ENCODE results near the gene BCLAF1.
"Not testable (repeated sequence)": the region's sequence is repeated elsewhere in the genome, so short reads cannot be mapped to it uniquely, and the experiment has no call there.

The BCLAF1 gene

DNA sequence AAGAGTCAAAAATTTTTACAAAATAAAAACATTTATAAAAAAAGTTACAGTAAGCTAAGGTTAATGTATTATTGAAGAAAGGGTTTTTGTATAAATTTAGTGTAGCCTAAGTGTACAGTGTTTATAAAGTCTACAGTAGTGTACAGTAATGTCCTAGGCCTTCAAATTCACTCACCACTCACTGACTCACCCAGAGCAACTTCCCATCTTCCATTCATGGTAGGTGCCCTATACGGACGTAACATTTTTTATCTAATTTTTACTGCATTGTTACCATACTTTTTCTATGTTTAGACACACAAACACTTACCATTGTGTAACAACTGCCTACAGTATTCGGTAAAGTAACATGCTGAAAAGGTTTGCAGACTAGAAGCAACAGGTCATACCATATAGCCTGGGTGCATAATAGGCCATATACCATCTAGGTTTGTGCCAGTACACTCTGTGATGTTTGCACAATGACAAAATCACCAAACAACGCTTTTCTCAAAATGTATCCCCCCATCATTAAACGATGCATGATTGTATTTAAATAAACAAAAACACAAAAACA lies 45.5 kb downstream of the BCLAF1 start:
- DNase-seq (ENCODE audit: low spot score): no peak

DNA sequence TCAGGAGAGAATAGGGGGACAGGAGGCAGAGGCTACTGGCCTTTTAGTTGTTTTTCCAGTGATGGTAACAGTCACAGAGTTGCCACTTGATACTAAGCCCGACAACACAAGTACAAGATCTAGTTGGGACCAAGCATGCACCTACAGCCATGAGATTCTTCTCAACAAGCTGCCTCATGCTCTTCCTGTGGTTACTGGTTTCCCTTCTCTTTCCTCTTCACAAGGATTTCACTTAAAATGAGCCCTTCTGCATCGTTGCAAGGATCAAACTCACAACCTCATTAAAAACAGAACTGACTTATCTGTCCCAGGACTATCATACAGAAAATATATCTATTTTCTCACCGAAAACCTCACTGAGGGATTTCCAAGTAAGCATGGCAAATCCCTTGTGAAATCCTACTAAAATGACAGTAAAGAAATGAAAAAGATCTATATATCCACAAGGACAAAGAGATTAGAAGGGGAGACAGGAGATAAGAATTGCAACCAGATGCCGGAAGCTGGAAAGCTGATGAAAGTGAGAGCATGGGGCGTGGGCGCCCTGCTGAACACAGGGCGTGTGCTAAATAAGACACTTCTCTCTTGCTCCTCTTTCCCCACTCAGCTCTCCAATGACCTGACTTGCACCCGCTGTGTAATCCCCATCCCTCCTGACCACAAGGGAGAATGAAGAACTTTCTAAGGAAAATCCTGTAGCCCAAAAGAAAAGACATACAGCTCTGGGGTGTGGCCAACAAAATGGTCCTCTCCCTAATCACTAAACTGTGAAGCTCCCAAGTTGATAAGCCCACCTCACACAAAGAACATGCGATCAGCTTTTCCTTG lies 53.0 kb downstream of the BCLAF1 start:
- peak; percentile 26 for DNase-seq (ENCODE audit: low spot score)

DNA sequence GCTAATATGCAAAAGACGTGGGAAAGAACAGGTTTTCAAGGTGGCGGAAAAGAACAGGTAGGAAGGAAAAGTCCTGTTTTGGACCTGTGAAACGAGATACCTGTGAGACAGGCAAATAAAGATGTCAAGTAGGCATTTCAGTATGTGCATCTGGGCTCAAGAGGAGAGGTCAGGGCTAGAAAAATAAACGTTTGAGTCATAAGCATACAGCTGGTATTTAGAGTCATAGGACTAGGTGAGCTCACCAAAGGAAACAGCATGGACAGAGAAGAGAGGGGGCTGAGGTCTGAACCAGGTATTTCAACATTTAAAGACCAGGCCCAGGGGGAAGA lies 54.4 kb downstream of the BCLAF1 start:
- no peak for DNase-seq (ENCODE audit: low spot score)

DNA sequence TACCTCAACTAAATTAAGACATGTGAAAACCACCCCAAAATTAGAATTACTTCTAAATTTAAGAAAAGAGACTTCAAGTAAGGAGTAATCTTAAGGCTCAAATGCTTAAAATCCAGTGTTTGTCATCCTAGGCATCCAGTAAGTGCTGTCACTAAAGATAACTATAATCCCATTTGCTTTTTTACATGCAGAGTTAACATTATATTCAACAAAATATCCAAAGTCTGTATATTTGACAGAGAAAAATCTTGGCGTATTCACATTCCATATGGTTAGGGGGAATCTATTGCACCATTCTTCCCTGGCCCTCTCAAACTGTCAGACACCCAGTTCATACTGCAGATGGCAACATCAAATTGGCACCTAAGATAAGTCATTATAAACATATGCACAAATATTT lies 56.9 kb downstream of the BCLAF1 start:
- DNase-seq (ENCODE audit: low spot score): no peak

DNA sequence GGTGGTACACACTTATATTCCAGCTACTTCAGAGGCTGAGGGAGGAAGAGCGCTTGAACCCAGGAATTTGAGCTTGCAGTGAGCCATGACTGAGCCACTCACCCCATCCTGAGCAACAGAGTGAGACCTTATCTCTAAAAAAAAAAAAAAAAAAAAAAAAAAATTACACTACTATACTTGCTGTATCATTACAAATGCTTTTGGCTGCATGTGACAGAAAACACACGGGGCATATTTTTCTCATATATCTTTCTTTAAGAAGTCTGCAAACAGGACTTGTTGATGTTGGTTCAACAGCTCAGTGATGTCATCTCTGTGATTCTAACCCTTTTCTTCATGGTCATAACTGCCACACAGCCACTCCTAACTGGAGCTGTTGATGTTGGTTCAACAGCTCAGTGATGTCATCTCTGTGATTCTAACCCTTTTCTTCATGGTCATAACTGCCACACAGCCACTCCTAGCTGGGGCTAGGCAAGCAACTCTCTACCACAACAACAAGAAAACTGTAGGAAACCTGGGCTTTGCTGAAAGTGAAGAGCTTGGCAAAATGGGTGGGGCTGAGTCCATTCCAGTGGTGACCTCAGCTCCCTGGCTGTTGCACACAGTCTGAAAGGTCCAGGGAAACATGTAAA lies 59.3 kb downstream of the BCLAF1 start:
- peak; percentile 60 for DNase-seq (ENCODE audit: low spot score)

DNA sequence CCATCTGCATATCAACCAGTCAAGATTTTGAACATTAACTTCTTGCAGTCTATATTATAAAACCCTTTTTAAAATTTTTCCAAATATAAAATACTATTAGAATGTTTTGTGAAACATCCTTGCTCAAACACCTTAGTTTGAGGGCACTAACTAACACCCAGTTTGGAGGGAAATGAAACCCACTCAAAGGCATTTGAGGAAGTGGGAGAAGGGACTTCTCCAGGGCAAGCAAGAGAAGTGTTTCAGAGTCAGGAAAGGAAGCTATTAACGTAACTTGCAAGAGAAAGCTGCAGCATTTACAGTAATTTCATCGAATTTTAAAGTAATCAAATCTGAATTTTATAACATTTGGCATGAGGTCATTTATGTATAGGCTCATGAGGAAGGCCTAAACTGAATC lies 60.8 kb downstream of the BCLAF1 start:
- DNase-seq (ENCODE audit: low spot score): no peak

DNA sequence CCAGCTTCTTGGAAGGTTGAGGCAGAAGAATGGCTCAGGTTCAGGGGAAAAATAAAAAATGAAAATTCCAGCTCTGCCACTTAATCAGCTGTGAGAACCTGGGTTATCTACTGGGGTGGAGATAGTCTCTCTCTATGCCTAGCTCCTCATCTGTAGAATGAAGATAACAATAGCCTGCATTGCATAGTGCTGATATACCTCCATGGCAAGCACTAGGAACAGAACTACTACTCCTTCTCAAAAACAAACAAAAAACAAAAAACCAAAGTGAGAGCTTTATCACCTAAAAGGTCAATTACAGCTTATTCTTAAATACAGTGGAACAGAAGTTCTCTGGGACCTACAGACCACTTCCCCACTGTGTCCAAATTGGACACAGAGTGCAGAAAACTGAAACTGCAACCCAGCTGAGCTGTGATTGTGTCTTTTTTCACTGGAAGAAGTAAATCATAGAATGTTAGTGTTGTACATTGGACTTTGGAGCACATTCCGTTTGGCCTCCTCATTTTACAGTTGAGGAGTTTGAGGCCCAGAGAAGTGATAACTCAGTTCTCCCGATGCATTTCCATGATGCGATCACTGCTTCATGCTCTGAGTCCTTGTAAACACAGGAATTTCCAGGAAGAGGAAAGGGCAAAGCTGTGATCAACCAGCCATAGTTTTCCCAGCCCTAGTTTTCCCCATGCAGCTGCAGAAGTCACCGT lies 62.8 kb downstream of the BCLAF1 start:
- no peak for DNase-seq (ENCODE audit: low spot score)

DNA sequence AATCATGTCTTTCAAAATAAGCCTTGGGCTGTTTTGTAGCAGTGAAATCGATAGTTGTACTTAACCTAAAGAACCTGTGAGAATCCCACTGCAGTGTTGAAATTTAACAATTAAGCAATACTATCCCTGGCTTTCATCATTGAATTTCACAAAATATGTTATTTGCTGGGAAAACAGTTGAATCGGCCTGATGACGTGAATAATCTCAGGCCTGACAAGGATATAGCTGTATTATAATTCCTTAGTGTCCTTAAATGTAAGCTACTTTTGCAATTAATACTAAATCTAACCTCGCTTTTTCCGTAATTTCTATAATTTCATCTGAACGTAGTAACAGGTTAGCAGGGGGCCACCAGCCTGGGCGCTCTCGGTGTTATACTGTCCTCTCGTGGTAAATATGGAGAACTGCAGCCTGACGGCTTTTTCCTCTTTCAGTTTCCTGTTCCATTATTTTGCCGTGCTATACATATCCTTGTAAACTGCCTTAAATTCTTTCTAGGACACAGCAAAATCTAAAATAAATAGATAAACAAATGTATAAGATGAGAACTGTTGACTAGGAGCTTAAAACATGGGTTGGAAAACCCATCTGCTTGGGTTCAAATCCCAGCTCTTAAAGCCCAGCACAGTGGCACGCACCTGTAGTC lies 63.5 kb downstream of the BCLAF1 start:
- DNase-seq (ENCODE audit: low spot score): peak; percentile 72

DNA sequence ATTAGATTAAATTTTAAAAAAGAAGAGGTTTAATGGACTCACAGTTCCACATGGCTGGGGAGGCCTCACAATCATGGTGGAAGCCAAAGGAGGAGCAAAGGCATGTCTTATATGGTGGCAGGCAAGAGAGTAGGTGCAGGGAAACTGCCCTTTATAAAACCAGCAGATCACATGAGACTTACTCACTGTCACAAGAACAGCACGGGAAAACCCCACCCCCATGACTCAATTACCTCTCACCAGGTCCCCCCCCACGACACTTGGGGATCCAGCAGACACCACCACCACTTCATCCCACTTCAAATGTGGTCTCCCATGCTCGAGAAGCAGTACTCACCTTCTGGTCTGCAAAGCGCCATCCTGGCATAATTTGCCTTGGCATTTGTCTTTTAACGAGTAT lies 64.2 kb downstream of the BCLAF1 start:
- peak; percentile 13 for DNase-seq (ENCODE audit: low spot score)

DNA sequence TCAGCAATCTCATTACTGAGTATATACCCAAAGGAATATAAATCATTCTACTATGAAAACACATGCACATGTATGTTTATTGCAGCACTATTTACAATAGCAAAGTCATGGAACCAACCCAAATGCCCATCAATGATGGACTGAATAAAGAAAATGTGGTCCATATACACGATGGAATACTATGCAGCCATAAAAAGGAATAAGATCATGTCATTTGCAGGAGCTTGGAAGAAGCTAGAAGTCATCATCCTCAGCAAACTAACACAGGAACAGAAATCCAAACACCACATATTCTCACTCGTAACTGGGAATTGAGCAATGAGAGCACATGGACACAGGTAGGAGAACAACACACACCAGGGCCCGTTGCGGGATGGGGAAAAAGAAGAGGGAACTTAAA lies 64.7 kb downstream of the BCLAF1 start:
- DNase-seq (ENCODE audit: low spot score): not testable (repeated sequence)

DNA sequence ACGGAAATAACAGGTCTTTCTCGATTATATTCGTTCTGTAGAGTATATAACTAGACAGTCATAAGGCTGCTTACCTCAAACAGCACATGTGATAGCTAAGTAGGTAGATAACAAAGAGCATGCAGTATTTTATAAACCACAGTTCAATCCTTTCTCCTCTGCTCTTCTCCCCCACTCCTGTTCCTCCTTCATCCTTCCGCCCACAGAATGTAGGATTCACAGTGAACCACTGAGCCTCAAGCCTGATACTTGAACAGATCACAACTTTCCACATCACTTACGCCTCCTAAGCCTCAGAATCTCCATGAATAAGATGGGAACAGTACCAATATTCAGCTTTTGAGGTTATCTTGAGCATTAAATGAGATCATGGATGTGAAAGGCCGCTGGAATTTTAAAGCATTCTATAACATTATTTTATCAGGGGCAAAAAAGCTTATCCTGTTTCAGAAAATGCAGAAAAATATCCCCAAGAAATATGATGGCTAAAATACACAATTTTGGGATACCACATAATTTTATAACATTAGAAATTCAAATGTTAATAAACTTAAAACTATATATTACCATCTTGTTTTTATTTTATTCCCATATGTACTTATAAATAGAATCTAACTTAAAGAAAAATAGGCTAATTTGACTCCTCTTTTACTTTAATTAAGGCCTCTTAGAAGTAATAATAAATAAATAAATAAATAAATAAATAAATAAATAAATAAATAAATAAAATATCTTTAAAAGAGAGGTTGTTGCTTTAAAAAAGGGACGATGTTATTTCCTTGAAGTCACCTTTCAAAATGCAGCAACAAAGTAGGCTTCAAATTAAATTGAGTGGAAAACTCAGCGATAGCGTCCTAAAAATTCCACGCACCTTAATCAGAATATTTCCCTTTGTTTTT lies 72.9 kb downstream of the BCLAF1 start:
- no peak for DNase-seq (ENCODE audit: low spot score)

DNA sequence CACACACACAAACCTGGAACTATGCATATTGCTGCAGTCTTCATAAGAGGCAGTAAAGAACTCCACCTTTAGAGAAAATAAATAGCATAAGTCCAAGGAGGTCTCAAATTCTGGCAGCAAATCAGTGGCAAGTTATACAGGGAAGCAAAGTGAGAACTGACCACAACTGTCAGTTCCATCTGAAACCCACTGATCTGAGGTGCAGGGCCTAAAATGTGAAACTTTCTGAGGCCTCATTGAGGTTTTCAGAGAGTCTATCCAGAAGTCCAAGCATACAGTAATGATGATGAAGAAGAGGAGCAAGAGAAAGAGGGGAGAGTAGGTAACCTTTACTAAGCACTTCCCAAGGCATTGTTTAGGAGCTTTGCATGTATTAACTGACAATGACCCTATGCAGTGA lies 75.8 kb downstream of the BCLAF1 start:
- no peak for DNase-seq (ENCODE audit: low spot score)

DNA sequence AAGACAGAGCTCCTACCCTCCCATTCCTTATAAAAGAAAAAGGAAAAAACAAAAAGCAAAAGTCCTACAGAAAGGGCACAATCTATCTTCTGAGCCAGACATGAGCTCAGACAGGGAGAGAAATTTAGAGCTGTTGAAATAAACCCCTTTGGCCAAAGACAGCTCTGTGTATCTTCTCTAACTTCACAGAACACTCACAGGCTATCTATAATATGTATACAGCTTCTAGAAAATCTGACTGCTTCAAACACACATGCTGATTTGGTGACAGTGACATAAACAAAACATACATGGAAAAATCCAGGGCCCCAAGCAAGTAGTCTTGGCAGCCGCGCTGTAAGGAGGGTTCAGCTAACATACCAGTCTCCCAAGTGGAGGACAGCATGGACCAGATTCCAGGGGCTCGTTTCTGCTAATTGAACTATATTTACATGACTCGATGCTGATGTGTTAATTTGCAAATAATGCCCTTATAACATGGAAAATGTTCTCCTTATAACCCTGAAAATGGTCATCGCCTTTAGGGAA lies 76.6 kb downstream of the BCLAF1 start:
- no peak for DNase-seq (ENCODE audit: low spot score)

DNA sequence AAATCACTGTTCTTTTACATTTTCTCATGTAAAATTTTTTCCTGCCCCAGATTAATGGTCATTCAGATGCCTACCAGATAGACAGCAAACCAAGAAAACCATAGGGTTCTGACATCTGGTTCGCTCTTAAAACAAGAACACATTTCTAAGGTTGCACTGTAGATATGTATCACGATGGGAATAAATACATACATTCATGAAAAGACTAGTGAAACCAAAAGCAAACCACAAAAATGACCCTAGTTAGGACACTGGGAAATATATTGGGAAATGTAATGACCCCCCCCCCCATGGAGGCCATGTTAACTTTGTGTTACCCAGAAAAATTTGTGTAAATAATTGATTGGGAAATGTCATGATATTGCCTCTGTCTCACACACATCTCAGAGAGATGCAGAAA lies 77.0 kb downstream of the BCLAF1 start:
- no peak for DNase-seq (ENCODE audit: low spot score)

DNA sequence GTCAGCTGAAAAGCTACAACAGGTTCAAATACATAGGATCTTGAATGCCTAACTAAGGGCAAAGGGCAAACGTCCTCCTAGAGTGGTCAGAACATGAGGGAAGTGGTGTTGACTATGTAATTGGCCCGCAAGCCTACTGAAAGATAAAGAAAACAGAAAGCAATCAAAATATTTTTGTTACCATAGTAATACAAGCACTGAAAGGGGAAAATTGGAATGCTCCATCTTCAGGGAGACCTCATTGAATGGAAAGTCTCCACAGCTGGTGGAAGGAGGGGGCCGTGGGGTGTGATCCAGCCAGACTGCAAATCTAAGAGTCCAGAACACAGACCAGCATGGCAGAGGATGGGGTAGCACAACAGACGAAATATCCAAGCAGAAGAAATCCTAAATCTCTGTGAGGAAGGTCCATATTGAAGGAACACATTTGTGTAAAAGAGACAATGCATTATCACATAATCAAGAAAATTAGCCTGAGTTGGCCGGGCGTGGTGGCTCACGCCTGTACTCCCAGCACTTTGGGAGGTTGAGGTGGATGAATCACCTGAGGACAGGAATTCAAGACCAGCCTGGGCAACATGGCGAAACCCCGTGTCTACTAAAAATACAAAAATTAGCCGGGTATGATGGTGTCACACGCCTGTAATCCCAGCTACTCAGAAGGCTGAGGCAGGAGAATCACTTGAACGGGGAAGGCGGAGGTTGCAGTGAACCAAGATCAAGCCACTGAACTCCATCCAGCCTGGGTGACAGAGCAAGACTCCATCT lies 79.1 kb downstream of the BCLAF1 start:
- no peak for DNase-seq (ENCODE audit: low spot score)

DNA sequence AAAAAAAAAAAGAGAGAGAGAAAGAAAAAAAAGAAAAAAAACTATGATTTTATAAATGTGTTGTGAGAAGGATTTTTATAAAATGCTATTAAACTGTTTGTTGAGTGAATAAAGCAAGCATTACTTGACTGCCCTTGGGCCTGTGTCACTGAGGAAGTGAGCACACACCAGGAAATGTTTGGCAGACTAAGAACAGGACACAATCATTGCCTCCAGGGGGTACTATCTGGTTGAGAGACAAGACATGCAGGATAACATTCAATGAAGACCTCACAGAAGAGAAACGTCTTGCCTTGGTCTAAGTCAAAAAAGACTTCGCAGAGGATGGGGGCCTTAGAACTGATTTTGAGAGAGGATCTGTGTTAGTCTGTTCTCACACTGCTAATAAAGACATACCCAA lies 80.2 kb downstream of the BCLAF1 start:
- DNase-seq (ENCODE audit: low spot score): no peak

DNA sequence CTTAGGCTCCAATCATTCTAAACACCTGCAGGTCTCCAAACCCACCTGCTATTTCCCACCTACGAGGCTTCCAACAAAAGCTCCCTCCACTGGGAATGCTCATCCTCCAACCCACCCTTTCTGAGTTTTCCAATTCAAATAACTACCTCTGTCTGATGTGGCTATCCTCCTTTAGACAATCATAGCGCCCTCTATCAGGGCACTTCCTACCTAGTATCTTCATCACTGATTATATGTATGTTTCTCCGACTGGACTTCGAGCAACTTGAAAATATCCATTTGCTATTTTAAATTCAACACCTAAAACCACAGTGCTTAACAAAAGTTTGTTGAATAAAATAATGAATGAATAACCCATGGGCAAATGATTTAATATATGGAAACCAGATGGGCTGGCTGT lies 80.9 kb downstream of the BCLAF1 start:
- no peak for DNase-seq (ENCODE audit: low spot score)
